ENCODE results near the gene LRRC8C.

The LRRC8C gene

GRCh38 chr1:89732643-89733222, 99.8 kb downstream of the LRRC8C start:
- no peaks in the 10 kb centered on the region for H3K4me1 ChIP-seq (ENCODE audit: control insufficient read depth, low read length)
- TF ChIP-seq CTCF (IDR thresholded peaks at IDR 0.05; ENCODE audit: low read depth, low read length, poor library complexity, severe bottlenecking) = no peak
- no peak for TF ChIP-seq EZH2phosphoT487 (IDR thresholded peaks at IDR 0.05; ENCODE audit: borderline replicate concordance, low read length)
- H3K9me3 ChIP-seq (ENCODE audit: control insufficient read depth, insufficient read depth, low read length) = no peaks in the 10 kb centered on the region
- H3K4me2 ChIP-seq (ENCODE audit: low read length) = no peak overlapping the region
- H3K27ac ChIP-seq (ENCODE audit: low read depth, low read length) = no peak overlapping the region
- no peaks in the 10 kb centered on the region for H3K79me2 ChIP-seq (ENCODE audit: control insufficient read depth, low read length)
- H3K36me3 ChIP-seq (ENCODE audit: control insufficient read depth, low read length) = no peaks in the 10 kb centered on the region
- H3K27me3 ChIP-seq (ENCODE audit: control insufficient read depth, low read length) = peaks cover 8% of the 10 kb centered on the region; the same call in 1 of the 2 replicates
- no peaks in the 10 kb centered on the region for H4K20me1 ChIP-seq (ENCODE audit: control insufficient read depth, insufficient read depth, low read depth, low read length)
- H3K4me3 ChIP-seq (ENCODE audit: low read length) = no peak overlapping the region
- H3K9me2 ChIP-seq (replicated peaks; ENCODE audit: control insufficient read depth, low read length) = no peaks in the 10 kb centered on the region
- H3F3A ChIP-seq (ENCODE audit: control insufficient read depth, insufficient read depth) = no peaks in the 10 kb centered on the region

GRCh38 chr1:89733748-89734147, 100.8 kb downstream of the LRRC8C start:
- no peak overlapping the region for H3K4me2 ChIP-seq (ENCODE audit: low read length)
- TF ChIP-seq EZH2phosphoT487 (IDR thresholded peaks at IDR 0.05; ENCODE audit: borderline replicate concordance, low read length) (no peak), CTCF (IDR thresholded peaks at IDR 0.05; ENCODE audit: low read depth, low read length, poor library complexity, severe bottlenecking) (no peak)
- no peaks in the 10 kb centered on the region for H4K20me1 ChIP-seq (ENCODE audit: control insufficient read depth, insufficient read depth, low read depth, low read length)
- no peaks in the 10 kb centered on the region for H3K9me3 ChIP-seq (ENCODE audit: control insufficient read depth, insufficient read depth, low read length)
- H3K36me3 ChIP-seq (ENCODE audit: control insufficient read depth, low read length) = no peaks in the 10 kb centered on the region
- no peaks in the 10 kb centered on the region for H3K79me2 ChIP-seq (ENCODE audit: control insufficient read depth, low read length)
- H3K27me3 ChIP-seq (ENCODE audit: control insufficient read depth, low read length) = peaks cover 8% of the 10 kb centered on the region; the same call in 1 of the 2 replicates
- no peak overlapping the region for H3K4me3 ChIP-seq (ENCODE audit: low read length)
- no peaks in the 10 kb centered on the region for H3K9me2 ChIP-seq (replicated peaks; ENCODE audit: control insufficient read depth, low read length)
- no peak overlapping the region for H3K27ac ChIP-seq (ENCODE audit: low read depth, low read length)
- H3K4me1 ChIP-seq (ENCODE audit: control insufficient read depth, low read length) = no peaks in the 10 kb centered on the region
- no peaks in the 10 kb centered on the region for H3F3A ChIP-seq (ENCODE audit: control insufficient read depth, insufficient read depth)

GRCh38 chr1:89734442-89734841, 101.5 kb downstream of the LRRC8C start:
- H3K4me2 ChIP-seq (ENCODE audit: low read length) = no peak overlapping the region
- H3K27ac ChIP-seq (ENCODE audit: low read depth, low read length) = no peak overlapping the region
- TF ChIP-seq EZH2phosphoT487 (IDR thresholded peaks at IDR 0.05; ENCODE audit: borderline replicate concordance, low read length) (no peak), CTCF (IDR thresholded peaks at IDR 0.05; ENCODE audit: low read depth, low read length, poor library complexity, severe bottlenecking) (no peak)
- H3K4me3 ChIP-seq (ENCODE audit: low read length) = no peak overlapping the region
- H3K36me3 ChIP-seq (ENCODE audit: control insufficient read depth, low read length) = no peaks in the 10 kb centered on the region
- H3K4me1 ChIP-seq (ENCODE audit: control insufficient read depth, low read length) = no peaks in the 10 kb centered on the region
- H3K9me2 ChIP-seq (replicated peaks; ENCODE audit: control insufficient read depth, low read length) = no peaks in the 10 kb centered on the region
- H3K79me2 ChIP-seq (ENCODE audit: control insufficient read depth, low read length) = no peaks in the 10 kb centered on the region
- H3F3A ChIP-seq (ENCODE audit: control insufficient read depth, insufficient read depth) = no peaks in the 10 kb centered on the region
- H3K27me3 ChIP-seq (ENCODE audit: control insufficient read depth, low read length) = peaks cover 8% of the 10 kb centered on the region; the same call in 1 of the 2 replicates
- no peaks in the 10 kb centered on the region for H4K20me1 ChIP-seq (ENCODE audit: control insufficient read depth, insufficient read depth, low read depth, low read length)
- no peaks in the 10 kb centered on the region for H3K9me3 ChIP-seq (ENCODE audit: control insufficient read depth, insufficient read depth, low read length)

All from DOHH2 (cell line).